Measurements from ENCODE around the gene MBNL2.

The MBNL2 gene

DNA sequence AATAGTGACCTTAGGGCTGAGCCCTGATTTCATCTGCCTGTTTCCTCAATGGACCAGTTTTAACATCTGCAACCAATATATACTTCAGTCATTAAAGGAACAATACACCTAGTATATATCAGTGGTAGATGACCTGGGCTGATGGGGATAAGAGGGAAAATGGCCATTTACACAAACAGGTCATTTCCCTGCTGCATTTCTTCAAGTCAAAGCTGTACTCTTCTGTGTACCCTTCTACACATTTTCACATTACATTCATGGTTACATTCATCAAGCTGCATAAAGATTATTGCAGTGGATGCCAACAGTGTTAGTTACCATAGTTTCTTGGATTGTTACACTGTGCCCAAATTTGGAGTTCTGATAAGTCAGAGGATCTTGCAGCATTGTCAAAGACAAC, 130.7 kb downstream of the MBNL2 start:
- H3K4me3 ChIP-seq (ENCODE audit: low read depth, low read length), result no peak overlapping the region
- H3K27ac ChIP-seq, result no peak overlapping the region
- H3K36me3 ChIP-seq, result peaks cover 5% of the 10 kb centered on the region
- H3K9me3 ChIP-seq (ENCODE audit: severe bottlenecking), result peaks cover 4% of the 10 kb centered on the region
- TF ChIP-seq, protein P1, sequence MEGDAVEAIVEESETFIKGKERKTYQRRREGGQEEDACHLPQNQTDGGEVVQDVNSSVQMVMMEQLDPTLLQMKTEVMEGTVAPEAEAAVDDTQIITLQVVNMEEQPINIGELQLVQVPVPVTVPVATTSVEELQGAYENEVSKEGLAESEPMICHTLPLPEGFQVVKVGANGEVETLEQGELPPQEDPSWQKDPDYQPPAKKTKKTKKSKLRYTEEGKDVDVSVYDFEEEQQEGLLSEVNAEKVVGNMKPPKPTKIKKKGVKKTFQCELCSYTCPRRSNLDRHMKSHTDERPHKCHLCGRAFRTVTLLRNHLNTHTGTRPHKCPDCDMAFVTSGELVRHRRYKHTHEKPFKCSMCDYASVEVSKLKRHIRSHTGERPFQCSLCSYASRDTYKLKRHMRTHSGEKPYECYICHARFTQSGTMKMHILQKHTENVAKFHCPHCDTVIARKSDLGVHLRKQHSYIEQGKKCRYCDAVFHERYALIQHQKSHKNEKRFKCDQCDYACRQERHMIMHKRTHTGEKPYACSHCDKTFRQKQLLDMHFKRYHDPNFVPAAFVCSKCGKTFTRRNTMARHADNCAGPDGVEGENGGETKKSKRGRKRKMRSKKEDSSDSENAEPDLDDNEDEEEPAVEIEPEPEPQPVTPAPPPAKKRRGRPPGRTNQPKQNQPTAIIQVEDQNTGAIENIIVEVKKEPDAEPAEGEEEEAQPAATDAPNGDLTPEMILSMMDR (IDR thresholded peaks at IDR 0.05; ENCODE audit: low read depth, low read length), result no peak
- H3K27me3 ChIP-seq (ENCODE audit: insufficient read depth, low read depth, severe bottlenecking), result no peaks in the 10 kb centered on the region
- no peak for DNase-seq

- Histone ChIP-seq H3K4me3 (ENCODE audit: low read depth, low read length) (no peak overlapping the region), H3K27me3 (ENCODE audit: insufficient read depth, low read depth, severe bottlenecking) (no peaks in the 10 kb centered on the region), H3K27ac (no peak overlapping the region), H3K9me3 (ENCODE audit: severe bottlenecking) (peaks cover 4% of the 10 kb centered on the region), H3K36me3 (peaks cover 5% of the 10 kb centered on the region)
- no peak for DNase-seq
- TF ChIP-seq, protein P1 (IDR thresholded peaks at IDR 0.05; ENCODE audit: low read depth, low read length), result no peak
Measured at GRCh38 chr13:97353927-97354675, 132.0 kb downstream of the MBNL2 start.

- H3K36me3 ChIP-seq, result peaks cover 5% of the 10 kb centered on the region
- no peaks in the 10 kb centered on the region for H3K27me3 ChIP-seq (ENCODE audit: insufficient read depth, low read depth, severe bottlenecking)
- no peak overlapping the region for H3K4me3 ChIP-seq (ENCODE audit: low read depth, low read length)
- TF ChIP-seq, protein P1 (IDR thresholded peaks at IDR 0.05; ENCODE audit: low read depth, low read length), result no peak
- no peak overlapping the region for H3K27ac ChIP-seq
- no peak for DNase-seq
- peaks cover 4% of the 10 kb centered on the region for H3K9me3 ChIP-seq (ENCODE audit: severe bottlenecking)
Measured at GRCh38 chr13:97354808-97355207, 132.7 kb downstream of the MBNL2 start.

- Histone ChIP-seq H3K9me3 (ENCODE audit: severe bottlenecking) (no peaks in the 10 kb centered on the region), H3K27ac (no peak overlapping the region), H3K27me3 (ENCODE audit: insufficient read depth, low read depth, severe bottlenecking) (no peaks in the 10 kb centered on the region), H3K4me3 (ENCODE audit: low read depth, low read length) (no peak overlapping the region), H3K36me3 (no peaks in the 10 kb centered on the region; the same call in 1 of the 2 replicates)
- TF ChIP-seq, protein P1 (IDR thresholded peaks at IDR 0.05; ENCODE audit: low read depth, low read length), result no peak
- DNase-seq, result no peak
Measured at GRCh38 chr13:97356592-97356991, 134.5 kb downstream of the MBNL2 start.

- Histone ChIP-seq H3K9me3 (ENCODE audit: severe bottlenecking) (no peaks in the 10 kb centered on the region), H3K27ac (no peak overlapping the region), H3K4me3 (ENCODE audit: low read depth, low read length) (no peak overlapping the region), H3K27me3 (ENCODE audit: insufficient read depth, low read depth, severe bottlenecking) (no peaks in the 10 kb centered on the region), H3K36me3 (no peaks in the 10 kb centered on the region)
- peak; percentile 72 for DNase-seq
- TF ChIP-seq, protein P1 (IDR thresholded peaks at IDR 0.05; ENCODE audit: low read depth, low read length), result peak; percentile 91
Measured at GRCh38 chr13:97359181-97360057, 137.3 kb downstream of the MBNL2 start.

All from WERI-Rb-1 (cell line).